Cardiac atrium fibroblast (primary cell): Measurements from ENCODE around the gene CACNG1. TPM values are rescaled to one million over a fixed set of nuclear protein-coding genes. Genes with fewer than 3 reads are reported as not detected.

Experiments used
- total RNA-seq: library from RNA; depleted of rRNA; stranded (reverse); fragments of >200 nt; gene quantifications from 2 replicates; pipeline ENCODE4 v1.2.3, GENCODE V29; 2015

Gene CACNG1
- not detected in 2 replicates for total RNA-seq

GRCh38 chr17:67044016-67044772 is at the start of gene CACNG1:
Gene CACNG1 (plus strand): TSS chr17:67044554. CDS start chr17:67044661, 107 bp downstream.

Other genes with a start within 250 kb of the CACNG1 start
- gene CACNG5, start 209.4 kb upstream of the CACNG1 start, total RNA-seq = not detected in 2 replicates
- gene CACNG4, start 79.8 kb upstream of the CACNG1 start, total RNA-seq = not detected in 2 replicates
- gene HELZ, start 200.6 kb downstream of the CACNG1 start, total RNA-seq = 28.5 and 33.5 TPM in 2 replicates